Astrocyte (in vitro differentiated cells and primary cell): ENCODE measurements around the gene CRYBG1. TPM values are rescaled to one million over a fixed set of nuclear protein-coding genes. Genes with fewer than 3 reads are reported as not detected.

Source experiments
- DNase-seq: peaks from one replicate; pipeline ENCODE4 v3.0.0-alpha.2; 2010; ENCODE audit warnings: low read depth
- FAIRE-seq: peaks from 2 replicates; lab custom pipeline; 2011; peaks lifted over from hg19 to GRCh38; lab: Jason Lieb, UNC
- H2AFZ ChIP-seq: 2 replicates; pipeline ENCODE4 v1.6.0; 2012; ENCODE audit warnings: low read depth, low read length, inconsistent platforms
- H3K27ac ChIP-seq: 2 replicates; pipeline ENCODE4 v1.5.1; 2011; ENCODE audit warnings: low read depth, low read length, inconsistent platforms
- H3K27me3 ChIP-seq: 2 replicates; pipeline ENCODE4 v1.6.0; 2011; ENCODE audit warnings: low read length, inconsistent platforms; ENCODE audit not compliant: insufficient read depth
- H3K36me3 ChIP-seq: 2 replicates; pipeline ENCODE4 v1.5.1; 2011; ENCODE audit warnings: low read length, inconsistent platforms; ENCODE audit not compliant: insufficient read depth
- H3K4me1 ChIP-seq: 2 replicates; pipeline ENCODE4 v1.5.1; 2011; ENCODE audit warnings: low read length, inconsistent platforms; ENCODE audit not compliant: insufficient read depth
- H3K4me2 ChIP-seq: 2 replicates; pipeline ENCODE4 v1.6.0; 2012; ENCODE audit warnings: low read length, inconsistent platforms
- H3K4me3 ChIP-seq: 2 replicates; pipeline ENCODE4 v1.5.1; 2011; ENCODE audit warnings: low read depth, mild to moderate bottlenecking, low read length, inconsistent platforms; ENCODE audit not compliant: insufficient read depth
- H3K79me2 ChIP-seq: 2 replicates; pipeline ENCODE4 v1.6.0; 2012; ENCODE audit warnings: mild to moderate bottlenecking, low read length, inconsistent platforms; ENCODE audit not compliant: insufficient read depth
- H3K9ac ChIP-seq: 2 replicates; pipeline ENCODE4 v1.6.0; 2012; ENCODE audit warnings: mild to moderate bottlenecking, low read length, inconsistent platforms
- H3K9me3 ChIP-seq: 2 replicates; pipeline ENCODE4 v1.5.1; 2012; ENCODE audit warnings: low read depth, mild to moderate bottlenecking, low read length, inconsistent platforms; ENCODE audit not compliant: insufficient read depth
- H4K20me1 ChIP-seq: 2 replicates; pipeline ENCODE4 v1.6.0; 2012; ENCODE audit warnings: low read length, inconsistent platforms; ENCODE audit not compliant: insufficient read depth
- H3K27ac Mint-ChIP-seq: one replicate; pipeline ENCODE4 v1.8.0; 2021; ENCODE audit warnings: mild to moderate bottlenecking, mixed read lengths; ENCODE audit not compliant: unreplicated experiment
- H3K27me3 Mint-ChIP-seq: one replicate; pipeline ENCODE4 v1.8.0; 2021; ENCODE audit warnings: low read depth, mixed read lengths; ENCODE audit not compliant: unreplicated experiment
- H3K36me3 Mint-ChIP-seq: one replicate; pipeline ENCODE4 v1.8.0; 2021; ENCODE audit warnings: low read depth, mixed read lengths; ENCODE audit not compliant: unreplicated experiment
- H3K4me1 Mint-ChIP-seq: one replicate; pipeline ENCODE4 v1.8.0; 2021; ENCODE audit warnings: low read depth, mixed read lengths; ENCODE audit not compliant: unreplicated experiment
- H3K4me3 Mint-ChIP-seq: one replicate; pipeline ENCODE4 v1.8.0; 2021; ENCODE audit warnings: mild to moderate bottlenecking, moderate library complexity, mixed read lengths; ENCODE audit not compliant: unreplicated experiment
- H3K9me3 Mint-ChIP-seq: one replicate; pipeline ENCODE4 v1.8.0; 2021; ENCODE audit warnings: mild to moderate bottlenecking, mixed read lengths; ENCODE audit not compliant: unreplicated experiment
- EZH2 ChIP-seq: IDR thresholded peaks from 2 replicates; pipeline ENCODE4 v1.6.1; 2012; ENCODE audit warnings: mild to moderate bottlenecking, low read length, inconsistent platforms; ENCODE audit not compliant: insufficient read depth
- total RNA-seq: library from RNA; stranded (reverse); gene quantifications from 2 replicates; pipeline ENCODE4 v1.2.1, GENCODE V29; 2021
- TF ChIP-seq, protein P1 (sequence below): IDR thresholded peaks from 2 replicates; pipeline ENCODE4 v1.5.1; 2011; ENCODE audit warnings: low read depth, mild to moderate bottlenecking, inconsistent platforms, low read length, moderate library complexity; ENCODE audit not compliant: insufficient read depth

Gene CRYBG1
- total RNA-seq, 1 donor from 2014 or later: 0.64 TPM

DNA sequence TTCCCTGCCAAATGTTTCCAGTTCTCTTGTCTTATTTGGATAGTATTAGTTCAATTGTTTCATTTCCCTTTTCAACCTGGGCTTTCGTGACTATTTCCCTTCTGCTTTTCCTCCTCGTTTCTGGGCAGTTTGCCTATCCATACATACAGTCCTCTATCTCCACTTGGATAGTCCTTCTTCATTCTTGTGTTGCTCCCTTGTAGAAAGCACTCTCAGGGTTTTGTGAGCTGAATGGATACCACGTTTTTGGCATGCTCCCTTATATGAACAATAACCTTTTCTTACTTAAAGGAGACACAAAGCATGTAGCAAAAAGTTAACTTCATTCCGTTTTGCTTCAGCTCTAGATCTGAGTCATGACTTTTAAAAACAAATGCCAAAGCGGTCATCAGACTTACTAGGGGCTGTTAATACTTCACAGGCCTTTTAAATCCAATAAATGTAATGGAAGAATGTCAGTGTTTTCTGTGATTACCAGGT, 16.6 kb downstream of the CRYBG1 start:
- Histone ChIP-seq H3K36me3 (no peaks in the 10 kb centered on the region), H3K4me3 (no peak overlapping the region), H3K27me3 (no peaks in the 10 kb centered on the region), H3K79me2 (no peaks in the 10 kb centered on the region), H4K20me1 (no peaks in the 10 kb centered on the region), H3K9me3 (no peaks in the 10 kb centered on the region), H3K9ac (no peak overlapping the region), H2AFZ (peak overlapping the region; percentile 49), H3K4me2 (peak overlapping the region; percentile 69), H3K4me1 (peaks cover 16% of the 10 kb centered on the region), H3K27ac (no peak overlapping the region)
- H3K4me1 Mint-ChIP-seq: peaks cover 14% of the 10 kb centered on the region
- no peaks in the 10 kb centered on the region for H3K36me3 Mint-ChIP-seq
- FAIRE-seq: no peak
- H3K27ac Mint-ChIP-seq: peak overlapping the region; percentile 0
- no peak for TF ChIP-seq EZH2
- TF ChIP-seq, protein P1, sequence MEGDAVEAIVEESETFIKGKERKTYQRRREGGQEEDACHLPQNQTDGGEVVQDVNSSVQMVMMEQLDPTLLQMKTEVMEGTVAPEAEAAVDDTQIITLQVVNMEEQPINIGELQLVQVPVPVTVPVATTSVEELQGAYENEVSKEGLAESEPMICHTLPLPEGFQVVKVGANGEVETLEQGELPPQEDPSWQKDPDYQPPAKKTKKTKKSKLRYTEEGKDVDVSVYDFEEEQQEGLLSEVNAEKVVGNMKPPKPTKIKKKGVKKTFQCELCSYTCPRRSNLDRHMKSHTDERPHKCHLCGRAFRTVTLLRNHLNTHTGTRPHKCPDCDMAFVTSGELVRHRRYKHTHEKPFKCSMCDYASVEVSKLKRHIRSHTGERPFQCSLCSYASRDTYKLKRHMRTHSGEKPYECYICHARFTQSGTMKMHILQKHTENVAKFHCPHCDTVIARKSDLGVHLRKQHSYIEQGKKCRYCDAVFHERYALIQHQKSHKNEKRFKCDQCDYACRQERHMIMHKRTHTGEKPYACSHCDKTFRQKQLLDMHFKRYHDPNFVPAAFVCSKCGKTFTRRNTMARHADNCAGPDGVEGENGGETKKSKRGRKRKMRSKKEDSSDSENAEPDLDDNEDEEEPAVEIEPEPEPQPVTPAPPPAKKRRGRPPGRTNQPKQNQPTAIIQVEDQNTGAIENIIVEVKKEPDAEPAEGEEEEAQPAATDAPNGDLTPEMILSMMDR: no peak
- H3K4me3 Mint-ChIP-seq: no peak overlapping the region
- no peaks in the 10 kb centered on the region for H3K27me3 Mint-ChIP-seq
- DNase-seq: peak; percentile 65
- H3K9me3 Mint-ChIP-seq: no peaks in the 10 kb centered on the region

DNA sequence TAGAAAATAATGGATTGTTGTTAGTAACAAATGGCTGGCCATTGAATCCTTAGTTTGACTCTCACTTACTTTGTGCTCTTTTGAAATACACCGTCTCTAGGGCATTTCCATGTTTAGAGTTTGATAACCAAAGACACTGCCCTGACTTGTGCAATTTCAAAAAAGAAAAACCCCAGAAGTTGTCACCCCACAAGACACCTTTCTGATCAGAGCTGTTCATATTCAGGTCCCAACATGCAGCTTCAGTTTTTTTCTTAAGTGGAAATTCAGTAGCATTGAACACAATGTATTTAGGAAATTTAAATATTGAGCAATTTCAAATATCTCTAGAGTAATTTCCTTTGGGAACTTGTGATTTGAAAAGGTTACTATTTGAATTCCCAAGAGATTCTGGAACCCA, 19.4 kb downstream of the CRYBG1 start:
- Mint-ChIP-seq H3K4me1 (peaks cover 15% of the 10 kb centered on the region), H3K9me3 (no peaks in the 10 kb centered on the region), H3K36me3 (no peaks in the 10 kb centered on the region), H3K4me3 (no peak overlapping the region), H3K27ac (no peak overlapping the region), H3K27me3 (no peaks in the 10 kb centered on the region)
- no peaks in the 10 kb centered on the region for H3K79me2 ChIP-seq
- no peaks in the 10 kb centered on the region for H3K36me3 ChIP-seq
- no peak for FAIRE-seq
- H3K27ac ChIP-seq: no peak overlapping the region
- H4K20me1 ChIP-seq: no peaks in the 10 kb centered on the region
- no peak overlapping the region for H3K4me3 ChIP-seq
- H3K9ac ChIP-seq: no peak overlapping the region
- DNase-seq: no peak
- no peaks in the 10 kb centered on the region for H3K27me3 ChIP-seq
- no peaks in the 10 kb centered on the region for H3K9me3 ChIP-seq
- no peak overlapping the region for H2AFZ ChIP-seq
- no peak overlapping the region for H3K4me2 ChIP-seq
- TF ChIP-seq EZH2: no peak
- TF ChIP-seq, protein P1: no peak
- H3K4me1 ChIP-seq: peaks cover 16% of the 10 kb centered on the region

DNA sequence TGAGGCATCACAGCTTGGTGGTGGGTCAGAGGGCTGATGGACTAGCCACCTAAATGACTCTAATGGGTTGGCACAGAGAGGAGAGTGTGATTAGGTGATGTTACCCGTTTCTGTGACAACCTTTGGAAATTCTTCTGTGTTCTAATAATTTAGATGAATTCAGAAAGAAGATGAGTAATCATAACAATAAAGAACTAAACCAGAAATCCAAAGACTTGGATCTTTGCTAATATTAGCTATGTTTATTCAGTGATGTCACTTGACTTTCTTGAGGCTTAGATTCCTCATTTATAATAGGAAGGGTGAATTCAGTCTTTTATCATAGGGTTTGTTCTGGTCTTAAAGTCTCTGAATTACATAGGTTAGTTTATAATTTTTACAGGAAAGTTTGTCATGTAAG, 19.9 kb downstream of the CRYBG1 start:
- peaks cover 16% of the 10 kb centered on the region for H3K4me1 ChIP-seq
- no peaks in the 10 kb centered on the region for H3K36me3 ChIP-seq
- no peaks in the 10 kb centered on the region for H3K27me3 ChIP-seq
- no peak overlapping the region for H2AFZ ChIP-seq
- TF ChIP-seq EZH2: no peak
- TF ChIP-seq, protein P1: no peak
- H3K27me3 Mint-ChIP-seq: no peaks in the 10 kb centered on the region
- H3K4me3 ChIP-seq: no peak overlapping the region
- no peaks in the 10 kb centered on the region for H3K9me3 Mint-ChIP-seq
- H3K79me2 ChIP-seq: no peaks in the 10 kb centered on the region
- H3K9ac ChIP-seq: no peak overlapping the region
- DNase-seq: no peak
- no peaks in the 10 kb centered on the region for H4K20me1 ChIP-seq
- no peak for FAIRE-seq
- no peak overlapping the region for H3K4me2 ChIP-seq
- H3K4me1 Mint-ChIP-seq: peaks cover 15% of the 10 kb centered on the region
- no peaks in the 10 kb centered on the region for H3K9me3 ChIP-seq
- no peaks in the 10 kb centered on the region for H3K36me3 Mint-ChIP-seq
- no peak overlapping the region for H3K4me3 Mint-ChIP-seq
- no peak overlapping the region for H3K27ac Mint-ChIP-seq
- no peak overlapping the region for H3K27ac ChIP-seq
